ENCODE measurements around the gene VIPR2. TPM values are rescaled to one million over a fixed set of nuclear protein-coding genes. Genes with fewer than 3 reads are reported as not detected.

The VIPR2 gene, protein sequence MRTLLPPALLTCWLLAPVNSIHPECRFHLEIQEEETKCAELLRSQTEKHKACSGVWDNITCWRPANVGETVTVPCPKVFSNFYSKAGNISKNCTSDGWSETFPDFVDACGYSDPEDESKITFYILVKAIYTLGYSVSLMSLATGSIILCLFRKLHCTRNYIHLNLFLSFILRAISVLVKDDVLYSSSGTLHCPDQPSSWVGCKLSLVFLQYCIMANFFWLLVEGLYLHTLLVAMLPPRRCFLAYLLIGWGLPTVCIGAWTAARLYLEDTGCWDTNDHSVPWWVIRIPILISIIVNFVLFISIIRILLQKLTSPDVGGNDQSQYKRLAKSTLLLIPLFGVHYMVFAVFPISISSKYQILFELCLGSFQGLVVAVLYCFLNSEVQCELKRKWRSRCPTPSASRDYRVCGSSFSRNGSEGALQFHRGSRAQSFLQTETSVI
- under 1 TPM in 3 of 4 donors, not detected in 1; 0.59 to 0.64 (median 0.60) TPM for total RNA-seq

DNA sequence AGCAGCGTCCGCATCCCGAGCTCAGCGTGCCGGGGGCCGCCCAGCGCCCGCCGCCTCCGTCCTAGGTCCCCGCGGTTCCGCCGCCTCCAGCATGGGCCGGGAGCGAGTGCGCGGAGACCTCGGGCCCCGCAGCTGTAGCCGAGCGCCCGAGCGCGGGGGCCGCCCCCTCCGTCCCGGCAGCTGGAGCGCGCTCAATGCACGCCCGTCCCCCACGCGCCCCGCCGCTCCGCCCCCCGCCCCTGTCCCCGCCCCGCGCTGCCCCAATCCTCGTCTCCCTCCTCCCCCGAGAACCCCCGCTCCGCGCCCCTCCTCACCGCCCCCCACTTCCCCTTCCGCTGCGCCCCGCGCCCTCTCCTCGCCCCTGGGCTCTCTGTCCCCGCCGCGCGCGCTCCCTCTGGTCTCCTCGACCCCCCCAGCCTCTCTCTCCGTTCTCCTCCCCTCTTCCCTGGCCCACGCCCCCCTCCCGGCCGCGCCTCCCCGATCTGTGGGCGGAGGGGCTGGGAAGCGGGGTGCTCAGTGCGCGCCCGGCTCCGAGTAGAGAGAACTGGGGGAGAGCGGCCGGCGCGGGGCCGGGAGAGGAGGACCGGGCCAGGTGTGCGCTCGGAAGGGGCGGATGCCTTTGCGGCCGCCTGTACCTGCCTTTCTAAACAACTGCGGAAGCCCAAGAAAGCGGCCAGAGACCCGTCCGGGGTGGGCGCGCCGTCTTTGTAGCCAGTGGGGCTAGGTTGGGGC is at the start of gene VIPR2:
TSS of gene VIPR2 (minus strand) at position 110 of the 732 bp plus-strand sequence. CDS start at position 14, 96 bp downstream.
- H3K27ac ChIP-seq: no peak within 1 kb of the TSS
- no peaks in the 10 kb centered on the region for H3K9me3 ChIP-seq
- H3K27me3 ChIP-seq: peaks cover 52% of the 10 kb centered on the region
- 4% methylated on average over 7 of the region's 88 CpGs for WGBS
- H3K4me3 ChIP-seq: peak within 1 kb of the TSS; percentile 53
- no peak for DNase-seq (ENCODE audit: low spot score in 2 of 2)
- peaks cover 22% of the 10 kb centered on the region for H3K4me1 ChIP-seq
- H3K36me3 ChIP-seq: no peaks in the 10 kb centered on the region
- TF ChIP-seq POLR2AphosphoS5 (IDR thresholded peaks at IDR 0.05): no peak

DNA sequence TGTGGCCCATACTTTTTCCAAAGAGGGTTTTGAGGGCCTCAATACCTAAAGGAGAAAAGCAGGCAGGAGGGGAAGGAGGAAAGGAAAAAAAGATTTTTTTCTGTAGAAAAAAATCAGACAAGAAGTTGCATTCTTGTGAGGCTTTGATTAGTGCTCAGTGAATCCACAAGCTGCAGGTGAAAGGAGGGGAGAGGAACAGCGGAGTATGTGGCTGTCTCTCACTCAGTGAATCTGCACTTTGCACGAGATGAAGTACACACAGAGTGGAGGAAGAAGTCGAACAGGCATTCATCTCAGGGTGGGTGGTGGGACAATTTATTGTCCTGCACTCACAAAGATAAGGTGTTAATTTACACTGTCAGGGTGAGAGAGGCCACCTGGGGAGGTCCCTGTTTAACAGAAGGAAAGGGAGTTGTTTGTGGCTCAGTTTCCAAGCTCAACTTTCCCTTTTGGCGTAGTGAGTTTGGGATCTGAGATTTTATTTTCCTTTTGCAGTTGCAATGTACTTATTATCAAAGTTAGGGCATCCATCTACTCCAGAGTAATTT is 49.0 kb upstream of the VIPR2 start:
- no peak for DNase-seq (ENCODE audit: low spot score in 2 of 2)
- TF ChIP-seq POLR2AphosphoS5 (IDR thresholded peaks at IDR 0.05): no peak
- TF ChIP-seq EP300 (IDR thresholded peaks at IDR 0.05): no peak
- TF ChIP-seq, protein P1, sequence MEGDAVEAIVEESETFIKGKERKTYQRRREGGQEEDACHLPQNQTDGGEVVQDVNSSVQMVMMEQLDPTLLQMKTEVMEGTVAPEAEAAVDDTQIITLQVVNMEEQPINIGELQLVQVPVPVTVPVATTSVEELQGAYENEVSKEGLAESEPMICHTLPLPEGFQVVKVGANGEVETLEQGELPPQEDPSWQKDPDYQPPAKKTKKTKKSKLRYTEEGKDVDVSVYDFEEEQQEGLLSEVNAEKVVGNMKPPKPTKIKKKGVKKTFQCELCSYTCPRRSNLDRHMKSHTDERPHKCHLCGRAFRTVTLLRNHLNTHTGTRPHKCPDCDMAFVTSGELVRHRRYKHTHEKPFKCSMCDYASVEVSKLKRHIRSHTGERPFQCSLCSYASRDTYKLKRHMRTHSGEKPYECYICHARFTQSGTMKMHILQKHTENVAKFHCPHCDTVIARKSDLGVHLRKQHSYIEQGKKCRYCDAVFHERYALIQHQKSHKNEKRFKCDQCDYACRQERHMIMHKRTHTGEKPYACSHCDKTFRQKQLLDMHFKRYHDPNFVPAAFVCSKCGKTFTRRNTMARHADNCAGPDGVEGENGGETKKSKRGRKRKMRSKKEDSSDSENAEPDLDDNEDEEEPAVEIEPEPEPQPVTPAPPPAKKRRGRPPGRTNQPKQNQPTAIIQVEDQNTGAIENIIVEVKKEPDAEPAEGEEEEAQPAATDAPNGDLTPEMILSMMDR (IDR thresholded peaks at IDR 0.05): no peak
- no peak for TF ChIP-seq POLR2A (IDR thresholded peaks at IDR 0.05)
- no peak overlapping the region for H3K27ac ChIP-seq
- H3K9me3 ChIP-seq: no peaks in the 10 kb centered on the region
- no peaks in the 10 kb centered on the region for H3K36me3 ChIP-seq
- no peak overlapping the region for H3K4me3 ChIP-seq
- no peaks in the 10 kb centered on the region for H3K4me1 ChIP-seq
- WGBS: 73% methylated on average over 4 of the region's 4 CpGs
- H3K27me3 ChIP-seq: peaks cover 10% of the 10 kb centered on the region

DNA sequence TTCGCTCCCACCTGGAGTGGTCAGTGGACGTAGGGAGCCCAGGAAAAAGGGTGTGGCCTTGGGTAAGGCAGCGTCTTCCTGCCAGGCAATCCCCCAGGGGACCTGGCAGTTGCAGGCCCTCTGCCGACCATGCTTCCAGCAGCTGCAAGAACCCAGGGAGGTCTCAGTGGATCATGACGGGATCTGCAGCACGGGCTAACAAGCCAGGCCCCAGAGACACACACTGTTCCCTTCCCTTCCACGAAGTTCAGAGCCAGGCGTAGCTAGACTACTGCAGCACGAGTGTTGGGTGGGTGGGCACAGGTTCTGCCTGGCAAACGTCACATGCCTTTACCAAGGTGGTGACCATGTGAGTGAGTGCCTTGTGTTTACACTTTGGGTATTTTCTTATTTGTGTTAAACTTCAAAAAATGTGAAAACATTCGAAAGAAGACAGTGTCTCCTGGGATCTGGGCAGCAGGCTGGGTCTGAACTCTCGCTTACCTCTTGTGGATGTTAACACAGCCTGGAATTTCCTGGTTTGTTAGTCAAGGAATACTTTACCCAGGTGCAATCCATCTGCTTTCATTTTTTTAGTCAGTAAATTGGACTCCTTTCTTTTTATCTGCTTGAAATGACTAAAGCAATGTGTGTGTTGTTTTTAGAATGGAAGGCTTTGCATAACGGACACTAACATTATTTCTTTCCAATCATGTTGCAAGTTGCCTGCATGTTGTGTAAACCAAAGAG is 48.2 kb upstream of the VIPR2 start:
- TF ChIP-seq EP300 (IDR thresholded peaks at IDR 0.05) (no peak), POLR2A (IDR thresholded peaks at IDR 0.05) (no peak), POLR2AphosphoS5 (IDR thresholded peaks at IDR 0.05) (no peak)
- TF ChIP-seq, protein P1 (IDR thresholded peaks at IDR 0.05): no peak
- H3K27ac ChIP-seq: no peak overlapping the region
- 76% methylated on average over 10 of the region's 13 CpGs for WGBS
- no peaks in the 10 kb centered on the region for H3K4me1 ChIP-seq
- H3K36me3 ChIP-seq: no peaks in the 10 kb centered on the region
- H3K4me3 ChIP-seq: no peak overlapping the region
- peaks cover 10% of the 10 kb centered on the region for H3K27me3 ChIP-seq
- no peak for DNase-seq (ENCODE audit: low spot score in 2 of 2)
- no peaks in the 10 kb centered on the region for H3K9me3 ChIP-seq

DNA sequence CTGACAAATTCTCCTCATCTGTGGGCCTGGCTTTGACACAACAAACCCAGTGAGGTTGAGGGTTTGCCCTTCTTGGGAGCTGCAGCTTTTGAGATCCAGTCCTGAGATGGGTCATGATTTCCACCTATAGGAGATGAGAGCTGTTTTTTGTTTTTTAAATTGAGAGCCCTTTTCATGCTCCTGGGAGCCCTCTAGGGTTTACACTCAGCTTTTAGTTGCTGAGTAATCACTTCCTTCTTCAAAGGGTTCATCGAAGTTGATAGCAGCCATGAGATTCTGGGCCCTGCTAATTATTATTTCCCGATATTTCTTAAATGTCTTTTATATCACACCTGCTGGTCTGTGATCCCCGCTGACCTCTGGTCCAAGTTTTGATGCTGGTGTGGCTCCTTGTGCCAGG is 47.3 kb upstream of the VIPR2 start:
- H3K4me3 ChIP-seq: no peak overlapping the region
- 81% methylated on average over 3 of the region's 3 CpGs for WGBS
- H3K4me1 ChIP-seq: no peaks in the 10 kb centered on the region
- no peak overlapping the region for H3K27ac ChIP-seq
- H3K27me3 ChIP-seq: peaks cover 10% of the 10 kb centered on the region
- no peaks in the 10 kb centered on the region for H3K9me3 ChIP-seq
- H3K36me3 ChIP-seq: no peaks in the 10 kb centered on the region
- no peak for DNase-seq (ENCODE audit: low spot score in 2 of 2)
- TF ChIP-seq EP300 (IDR thresholded peaks at IDR 0.05): no peak
- TF ChIP-seq, protein P1 (IDR thresholded peaks at IDR 0.05): no peak
- no peak for TF ChIP-seq POLR2AphosphoS5 (IDR thresholded peaks at IDR 0.05)
- TF ChIP-seq POLR2A (IDR thresholded peaks at IDR 0.05): no peak

DNA sequence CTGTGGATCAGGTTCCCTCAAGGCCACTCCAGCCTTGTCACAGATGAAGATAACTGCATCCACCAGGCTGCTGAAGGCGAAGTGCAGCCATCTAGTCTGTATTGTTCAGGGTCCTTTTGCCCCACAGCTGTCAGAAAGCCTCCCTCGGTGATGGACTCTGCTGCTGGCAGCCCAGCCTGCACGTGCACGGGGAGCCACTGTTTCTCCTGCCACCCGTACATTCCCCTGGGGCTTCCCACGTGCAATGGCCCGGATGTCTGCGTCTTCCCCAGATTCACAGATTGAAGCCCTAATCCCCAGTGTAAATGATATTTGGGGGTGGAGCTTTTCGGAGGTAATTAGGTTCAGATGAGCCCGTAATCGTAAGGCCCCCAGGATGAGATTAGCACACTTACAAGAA is 46.6 kb upstream of the VIPR2 start:
- Histone ChIP-seq H3K27me3 (peaks cover 10% of the 10 kb centered on the region), H3K27ac (no peak overlapping the region), H3K4me1 (no peaks in the 10 kb centered on the region), H3K9me3 (no peaks in the 10 kb centered on the region), H3K4me3 (no peak overlapping the region), H3K36me3 (no peaks in the 10 kb centered on the region)
- TF ChIP-seq POLR2A (IDR thresholded peaks at IDR 0.05): no peak
- TF ChIP-seq, protein P1 (IDR thresholded peaks at IDR 0.05): no peak
- no peak for TF ChIP-seq POLR2AphosphoS5 (IDR thresholded peaks at IDR 0.05)
- no peak for TF ChIP-seq EP300 (IDR thresholded peaks at IDR 0.05)
- WGBS: 53% methylated on average over 11 of the region's 11 CpGs
- no peak for DNase-seq (ENCODE audit: low spot score in 2 of 2)

Measured in suprapubic skin (tissue), 4 donors.